H9 (cell line): ENCODE measurements around the gene PELI2. TPM values are rescaled to one million over a fixed set of nuclear protein-coding genes. Genes with fewer than 3 reads are reported as not detected.

Experiments
- DNase-seq: peaks from one replicate; pipeline ENCODE4 v3.0.0-alpha.2; 2017
- H2AFZ ChIP-seq: one replicate; pipeline ENCODE4 v1.6.1; 2013; ENCODE audit warnings: mild to moderate bottlenecking, low read length, control low read depth, moderate library complexity
- H2AK5ac ChIP-seq: 2 replicates; pipeline ENCODE4 v1.6.1; 2013; ENCODE audit warnings: low read length, control low read depth, mixed read lengths; ENCODE audit not compliant: insufficient read length
- H2BK120ac ChIP-seq: one replicate; pipeline ENCODE4 v1.6.1; 2013; ENCODE audit warnings: low read depth, mild to moderate bottlenecking, low read length, control low read depth, inconsistent platforms; ENCODE audit not compliant: poor library complexity, severe bottlenecking
- H2BK12ac ChIP-seq: 2 replicates; pipeline ENCODE4 v1.6.1; 2013; ENCODE audit warnings: low read length, control low read depth, mixed read lengths, low read depth; ENCODE audit not compliant: insufficient read length
- H2BK15ac ChIP-seq: 2 replicates; pipeline ENCODE4 v1.6.1; 2013; ENCODE audit warnings: low read depth, low read length, control low read depth
- H2BK20ac ChIP-seq: one replicate; pipeline ENCODE4 v1.6.1; 2013; ENCODE audit warnings: low read depth, mild to moderate bottlenecking, low read length, control low read depth, inconsistent platforms; ENCODE audit not compliant: poor library complexity, severe bottlenecking
- H2BK5ac ChIP-seq: 2 replicates; pipeline ENCODE4 v1.6.1; 2013; ENCODE audit warnings: low read length, control low read depth, mixed read lengths; ENCODE audit not compliant: insufficient read length
- H3K14ac ChIP-seq: 2 replicates; pipeline ENCODE4 v1.6.1; 2013; ENCODE audit warnings: low read length, control low read depth; ENCODE audit not compliant: insufficient read depth
- H3K18ac ChIP-seq: 2 replicates; pipeline ENCODE4 v1.6.1; 2013; ENCODE audit warnings: low read depth, mild to moderate bottlenecking, mixed read lengths, low read length, control low read depth; ENCODE audit not compliant: insufficient read length
- H3K23ac ChIP-seq: 2 replicates; pipeline ENCODE4 v1.6.1; 2013; ENCODE audit warnings: low read length, control low read depth, mixed read lengths, low read depth; ENCODE audit not compliant: insufficient read length
- H3K23me2 ChIP-seq: 2 replicates; pipeline ENCODE4 v1.6.1; 2013; ENCODE audit warnings: low read depth, mild to moderate bottlenecking, mixed read lengths, low read length, control low read depth; ENCODE audit not compliant: insufficient read length, poor library complexity, severe bottlenecking
- H3K27ac ChIP-seq: 2 replicates; pipeline ENCODE4 v1.5.1; 2013; ENCODE audit warnings: low read length, control low read depth, mixed read lengths, low read depth; ENCODE audit not compliant: insufficient read length
- H3K27me3 ChIP-seq: 2 replicates; pipeline ENCODE4 v1.6.1; 2013; ENCODE audit warnings: low read length, control low read depth, inconsistent platforms; ENCODE audit not compliant: insufficient read depth
- H3K4ac ChIP-seq: 2 replicates; pipeline ENCODE4 v1.6.1; 2013; ENCODE audit warnings: low read depth, mild to moderate bottlenecking, control low read depth, inconsistent platforms, low read length, moderate library complexity
- H3K4me1 ChIP-seq: 2 replicates; pipeline ENCODE4 v1.6.1; 2013; ENCODE audit warnings: low read length, control low read depth, inconsistent platforms; ENCODE audit not compliant: insufficient read depth
- H3K4me2 ChIP-seq: 2 replicates; pipeline ENCODE4 v1.6.1; 2013; ENCODE audit warnings: low read length, control low read depth, mixed read lengths; ENCODE audit not compliant: insufficient read length, insufficient read depth
- H3K56ac ChIP-seq: 2 replicates; pipeline ENCODE4 v1.6.1; 2013; ENCODE audit warnings: low read depth, mild to moderate bottlenecking, mixed read lengths, low read length, control low read depth; ENCODE audit not compliant: insufficient read length
- H3K79me1 ChIP-seq: 2 replicates; pipeline ENCODE4 v1.6.1; 2013; ENCODE audit warnings: low read depth, mild to moderate bottlenecking, moderate library complexity, low read length, control low read depth, inconsistent platforms; ENCODE audit not compliant: insufficient read depth, poor library complexity, severe bottlenecking
- H3K79me2 ChIP-seq: 2 replicates; pipeline ENCODE4 v1.6.1; 2013; ENCODE audit warnings: low read length, control low read depth, inconsistent platforms; ENCODE audit not compliant: insufficient read depth
- H3K9ac ChIP-seq: 2 replicates; pipeline ENCODE4 v1.6.1; 2013; ENCODE audit warnings: low read length, control low read depth, mixed read lengths; ENCODE audit not compliant: insufficient read length; ENCODE audit errors: extremely low read depth
- H3K9me3 ChIP-seq: one replicate; pipeline ENCODE4 v1.6.1; 2013; ENCODE audit warnings: low read depth, low read length, inconsistent platforms; ENCODE audit not compliant: control insufficient read depth
- H3T11ph ChIP-seq: one replicate; pipeline ENCODE4 v1.6.1; 2013; ENCODE audit warnings: mild to moderate bottlenecking, low read length, control low read depth, inconsistent platforms
- H4K20me1 ChIP-seq: one replicate; pipeline ENCODE4 v1.6.1; 2013; ENCODE audit not compliant: control insufficient read depth, insufficient read length, insufficient read depth
- H4K5ac ChIP-seq: 2 replicates; pipeline ENCODE4 v1.6.1; 2013; ENCODE audit warnings: low read depth, mild to moderate bottlenecking, mixed read lengths, low read length, control low read depth; ENCODE audit not compliant: insufficient read length
- H4K8ac ChIP-seq: replicated peaks from 2 replicates; pipeline ENCODE4 v1.6.1; 2013; ENCODE audit warnings: low read length, control low read depth, mixed read lengths, low read depth; ENCODE audit not compliant: insufficient read length
- H4K91ac ChIP-seq: 2 replicates; pipeline ENCODE4 v1.6.1; 2013; ENCODE audit warnings: low read depth, mild to moderate bottlenecking, moderate library complexity, mixed read lengths, low read length, control low read depth; ENCODE audit not compliant: insufficient read length
- H3K27ac Mint-ChIP-seq, 3 experiments: 2 replicates in 2 of 3; 3 replicates in 1 of 3; pipeline ENCODE4 v1.8.0; 2020 to 2021; ENCODE audit warnings: mixed read lengths in 3 of 3, mild to moderate bottlenecking in 1 of 3, moderate library complexity in 1 of 3
- H3K27me3 Mint-ChIP-seq: 2 replicates; pipeline ENCODE4 v1.8.0; 2021; ENCODE audit warnings: low read depth, mild to moderate bottlenecking, moderate library complexity, mixed read lengths
- H3K36me3 Mint-ChIP-seq, 3 experiments: 2 replicates in 2 of 3; 3 replicates in 1 of 3; pipeline ENCODE4 v1.8.0; 2020 to 2021; ENCODE audit warnings: low read depth in 3 of 3, mixed read lengths in 3 of 3; ENCODE audit not compliant: insufficient read depth in 1 of 3
- H3K4me1 Mint-ChIP-seq, 2 experiments: 2 replicates each; pipeline ENCODE4 v1.8.0; 2020; ENCODE audit warnings: mixed read lengths in 2 of 2
- H3K4me3 Mint-ChIP-seq, 2 experiments: 2 replicates in 1 of 2; 3 replicates in 1 of 2; pipeline ENCODE4 v1.8.0; 2020 to 2021; ENCODE audit warnings: mild to moderate bottlenecking in 2 of 2, mixed read lengths in 2 of 2, moderate library complexity in 1 of 2
- H3K9me3 Mint-ChIP-seq, 2 experiments: 2 replicates in 1 of 2; 3 replicates in 1 of 2; pipeline ENCODE4 v1.8.0; 2020; ENCODE audit warnings: mild to moderate bottlenecking in 2 of 2, mixed read lengths in 2 of 2, moderate library complexity in 1 of 2
- CTCF ChIP-seq: fragments of 200-600 bp; sonication (generic); conservative IDR thresholded peaks from 3 replicates; pipeline ENCODE4 v1.8.0; 2021; ENCODE audit warnings: antibody characterized with exemption, mild to moderate bottlenecking
- WGBS: extraction: QIAGEN DNeasy Blood & Tissue Kit; methylation state at CpG from one replicate; pipeline ENCODE4 v1.1.7; 2013; ENCODE audit warnings: missing lambda C conversion rate, low lambda C conversion rate, mixed read lengths; ENCODE audit not compliant: insufficient read length; ENCODE audit errors: extremely low coverage; 5-methylcytosine and 5-hydroxymethylcytosine counted together
- total RNA-seq: library from RNA; stranded (reverse); gene quantifications from 2 replicates; pipeline ENCODE4 v1.2.1, GENCODE V29; 2021

Gene PELI2
- total RNA-seq, 1 experiment from 2014 or later, result 18.0 TPM

GRCh38 chr14:56216626-56217379, 98.6 kb downstream of the PELI2 start:
- Histone ChIP-seq H3K79me1 (peaks cover 3% of the 10 kb centered on the region), H4K8ac (no peak overlapping the region), H3K27ac (no peak overlapping the region), H4K5ac (no peak overlapping the region), H3K14ac (no peak overlapping the region), H2BK15ac (no peak overlapping the region), H3K9ac (no peak overlapping the region), H3K23ac (no peak overlapping the region), H3K23me2 (no peaks in the 10 kb centered on the region), H2AK5ac (no peak overlapping the region), H2BK20ac (no peak overlapping the region), H3K27me3 (no peaks in the 10 kb centered on the region), H2AFZ (no peak overlapping the region), H3K4ac (no peak overlapping the region), H3K4me2 (no peak overlapping the region), H3K79me2 (no peaks in the 10 kb centered on the region), H3K9me3 (no peaks in the 10 kb centered on the region), H3K56ac (no peak overlapping the region), H2BK5ac (no peak overlapping the region), H2BK120ac (no peak overlapping the region), H3T11ph (no peak overlapping the region), H2BK12ac (no peak overlapping the region), H3K4me1 (no peaks in the 10 kb centered on the region), H3K18ac (no peak overlapping the region), H4K91ac (no peak overlapping the region), H4K20me1 (no peaks in the 10 kb centered on the region)
- Mint-ChIP-seq H3K27ac (no peak overlapping the region), H3K4me1 (peaks cover 10 to 15% of the 10 kb centered on the region in 2 experiments), H3K27me3 (no peaks in the 10 kb centered on the region), H3K4me3 (no peak overlapping the region), H3K9me3 (no peaks in the 10 kb centered on the region), H3K36me3 (no peaks in the 10 kb centered on the region)
- no peak for DNase-seq
- no CpG with 5 or more reads among the region's 5 CpGs for WGBS
- TF ChIP-seq CTCF, result no peak
